ENCODE measurements around the gene SULT4A1. TPM values are rescaled to one million over a fixed set of nuclear protein-coding genes. Genes with fewer than 3 reads are reported as not detected.

SULT4A1 gene
- total and polyA plus RNA-seq, 2 of the 8 experiments (the other 6 are each of a cell fraction or from before 2014, with no cell fraction given), result 9.1 to 11.8 TPM

- Histone ChIP-seq H3K14ac (ENCODE audit: insufficient read length) (no peak overlapping the region), H2BK120ac (replicated peaks; ENCODE audit: low read depth, low read length) (no peak overlapping the region), H3K9ac (replicated peaks in 1 of 4; ENCODE audit: extremely low read depth in 1 of 4, low read depth in 3 of 4, low read length in 3 of 4) (no peak overlapping the region), H3K4me1 (replicated peaks in 1 of 4; ENCODE audit: control insufficient read depth in 3 of 4, insufficient read depth in 4 of 4, low read length in 3 of 4) (peaks cover 0 to 10% (median 6%) of the 10 kb centered on the region in 4 experiments; a peak in 5 of 7 replicates), H3K23me2 (ENCODE audit: low read depth, low read length) (peaks cover 11% of the 10 kb centered on the region; the same call in 1 of the 2 replicates), H3K4me3 (ENCODE audit: extremely low read depth in 1 of 4, insufficient read depth in 2 of 4, low read depth in 3 of 4, low read length in 4 of 4) (no peak overlapping the region), H3K9me3 (ENCODE audit: insufficient read depth in 2 of 2, low read depth in 1 of 2, low read length in 1 of 2) (no peaks in the 10 kb centered on the region), H4K8ac (ENCODE audit: extremely low read depth, insufficient read depth, low read length) (no peak overlapping the region), H2BK12ac (ENCODE audit: low read depth, low read length) (no peak overlapping the region; the same call in 1 of the 2 replicates), H3K56ac (replicated peaks; ENCODE audit: insufficient read length, low read depth, low read length) (no peak overlapping the region), H3K79me1 (ENCODE audit: low read depth, low read length) (no peaks in the 10 kb centered on the region), H3K4ac (replicated peaks; ENCODE audit: insufficient read length, low read depth, low read length) (no peak overlapping the region), H4K20me1 (replicated peaks in 1 of 2; ENCODE audit: control insufficient read depth in 1 of 2, insufficient read depth in 2 of 2, low read length in 2 of 2) (peaks cover 3 to 13% of the 10 kb centered on the region in 2 experiments), H2BK5ac (ENCODE audit: low read depth, low read length) (no peak overlapping the region; the same call in 1 of the 2 replicates), H3K79me2 (ENCODE audit: control insufficient read depth in 1 of 2, insufficient read depth in 2 of 2, low read length in 2 of 2) (no peaks in the 10 kb centered on the region), H3K23ac (ENCODE audit: insufficient read length) (no peak overlapping the region), H2AK5ac (ENCODE audit: low read depth, low read length) (no peak overlapping the region), H3K18ac (ENCODE audit: extremely low read depth, low read length) (no peak overlapping the region), H2BK20ac (ENCODE audit: low read length) (no peak overlapping the region), H3K27me3 (replicated peaks in 1 of 4; ENCODE audit: control insufficient read depth in 3 of 4, extremely low read depth in 1 of 4, insufficient read depth in 3 of 4, low read length in 3 of 4) (peaks cover 0 to 4% (median 1%) of the 10 kb centered on the region in 4 experiments; a peak in 3 of 7 replicates), H4K91ac (replicated peaks; ENCODE audit: insufficient read length, low read length) (no peak overlapping the region), H2BK15ac (ENCODE audit: low read length) (no peak overlapping the region), H4K5ac (ENCODE audit: insufficient read length, low read depth, low read length) (no peak overlapping the region), H3K36me3 (ENCODE audit: control insufficient read depth in 2 of 4, insufficient read depth in 4 of 4, low read length in 3 of 4) (0 out of 8 replicates have a peak, but pooled peaks cover 0 to 2% (median 0%) of the 10 kb centered on the region in 4 experiments), H3K27ac (ENCODE audit: low read depth, low read length) (no peak overlapping the region), H3K4me2 (ENCODE audit: insufficient read depth in 1 of 2, low read depth in 2 of 2, low read length in 2 of 2) (no peak overlapping the region), H2AFZ (ENCODE audit: low read length) (no peak overlapping the region)
- ChIA-PET CTCF (ENCODE audit: partially characterized antibody) (interaction anchor here (0.8 to 7.5 kb wide), 4 partner anchors 13 to 372 kb away, joined by 3 to 226 read pairs (median 4); partner anchors contain the start of gene PNPLA5), POLR2A (ENCODE audit: partially characterized antibody) (no interaction called here)
- FAIRE-seq (no peak), DNase-seq (ENCODE audit: low read depth in 1 of 2, low spot score in 2 of 2) (no peak)
- 86% methylated on average over 4 of the region's 4 CpGs; no CpG with 5 or more reads in 1 of the 2 experiments for WGBS, 2 experiments (ENCODE audit: extremely low coverage in 1 of 2, insufficient coverage in 1 of 2, insufficient read length in 1 of 2, insufficient replicate concordance in 2 of 2, low coverage in 1 of 2, low lambda C conversion rate in 2 of 2, missing lambda C conversion rate in 1 of 2)
- no peak for TF ChIP-seq TCF12 (IDR thresholded peaks at IDR 0.05; ENCODE audit: low read depth, low read length)
- TF ChIP-seq CBX8 (IDR thresholded peaks at IDR 0.05; ENCODE audit: borderline replicate concordance, low read depth, low read length), result no peak
- TF ChIP-seq KDM1A (IDR thresholded peaks at IDR 0.05; ENCODE audit: borderline replicate concordance, low read length), result no peak
- no peak for TF ChIP-seq GTF2F1 (IDR thresholded peaks at IDR 0.05; ENCODE audit: borderline replicate concordance, low read depth, low read length)
- no peak for TF ChIP-seq TAF1 (IDR thresholded peaks at IDR 0.05; ENCODE audit: low read depth, low read length)
- TF ChIP-seq SIN3A (conservative IDR thresholded peaks at IDR 0.05 in 1 of 2, IDR thresholded peaks at IDR 0.05 in 1 of 2; ENCODE audit: low read depth in 1 of 2, low read length in 2 of 2), result no peak
- no peak for TF ChIP-seq JUND (IDR thresholded peaks at IDR 0.05; ENCODE audit: low read length)
- no peak for TF ChIP-seq MAFK (IDR thresholded peaks at IDR 0.05; ENCODE audit: low read depth, low read length)
- no peak for TF ChIP-seq TBP (IDR thresholded peaks at IDR 0.05; ENCODE audit: low read depth, low read length)
- no peak for TF ChIP-seq SP4 (IDR thresholded peaks at IDR 0.05; ENCODE audit: low read length)
- no peak for TF ChIP-seq ZNF274 (IDR thresholded peaks at IDR 0.05; ENCODE audit: borderline replicate concordance, extremely low read depth, low read length)
- no peak for TF ChIP-seq SP2 (IDR thresholded peaks at IDR 0.05; ENCODE audit: low read length)
- TF ChIP-seq SRF (IDR thresholded peaks at IDR 0.05; ENCODE audit: low read depth, low read length), result no peak
- TF ChIP-seq MAX (IDR thresholded peaks at IDR 0.05), result no peak
These were observed 25.1 kb upstream of the SULT4A1 start for GRCh38 chr22:43887391-43887790.
